Activated naive CD8-positive, alpha-beta T cell treated with anti-CD3 and anti-CD28 coated beads for 36 hours (primary cell): ENCODE results near the gene CENPU. TPM values are rescaled to one million over a fixed set of nuclear protein-coding genes. Genes with fewer than 3 reads are reported as not detected.
"Not testable (repeated sequence)": the region's sequence is repeated elsewhere in the genome, so short reads cannot be mapped to it uniquely, and the experiment has no call there.

ENCODE experiments used
- DNase-seq: peaks from one replicate; pipeline ENCODE4 v3.0.0; 2021
- H3K27ac Mint-ChIP-seq: one replicate; pipeline ENCODE4 v1.8.0; 2022; ENCODE audit warnings: mild to moderate bottlenecking, moderate library complexity, mixed read lengths
- H3K27me3 Mint-ChIP-seq: one replicate; pipeline ENCODE4 v1.8.0; 2022; ENCODE audit warnings: mild to moderate bottlenecking, mixed read lengths
- H3K36me3 Mint-ChIP-seq: one replicate; pipeline ENCODE4 v1.8.0; 2021; ENCODE audit warnings: mild to moderate bottlenecking, mixed read lengths
- H3K4me1 Mint-ChIP-seq: one replicate; pipeline ENCODE4 v1.8.0; 2021; ENCODE audit warnings: mixed read lengths
- H3K4me3 Mint-ChIP-seq: one replicate; pipeline ENCODE4 v1.8.0; 2022; ENCODE audit warnings: mild to moderate bottlenecking, moderate library complexity, mixed read lengths
- H3K9me3 Mint-ChIP-seq: one replicate; pipeline ENCODE4 v1.8.0; 2022; ENCODE audit warnings: mixed read lengths
- total RNA-seq, 2 experiments: library from RNA; stranded (reverse); gene quantifications; one replicate each; pipeline ENCODE4 v1.2.3, GENCODE V29; 2021

CENPU gene
- total RNA-seq, 2 experiments from 2014 or later = 75.0 to 77.9 TPM

DNA sequence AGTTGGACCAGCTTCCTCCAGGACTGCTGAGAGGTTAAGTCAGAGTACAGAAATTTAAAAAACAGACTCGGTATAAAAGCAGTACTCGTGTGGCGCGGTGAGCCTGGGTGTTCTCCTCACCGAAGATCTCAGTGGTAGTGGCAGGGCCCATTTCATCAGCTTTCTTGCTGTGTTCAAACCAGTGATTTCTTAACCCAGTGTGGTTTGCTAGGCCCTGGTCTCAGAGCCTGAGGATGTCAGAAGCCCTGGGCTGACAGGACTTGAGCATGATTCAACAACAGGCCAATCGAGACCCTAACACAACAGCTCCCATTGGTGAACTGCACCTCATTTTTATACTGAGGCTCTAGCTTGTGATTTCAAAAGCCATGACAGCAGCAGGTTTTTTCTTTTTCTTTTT lies 61.2 kb downstream of the CENPU start:
- no peaks in the 10 kb centered on the region for H3K9me3 Mint-ChIP-seq
- H3K36me3 Mint-ChIP-seq = peaks cover 13% of the 10 kb centered on the region
- H3K27me3 Mint-ChIP-seq = no peaks in the 10 kb centered on the region
- no peak overlapping the region for H3K4me3 Mint-ChIP-seq
- peaks cover 12% of the 10 kb centered on the region for H3K4me1 Mint-ChIP-seq
- no peak overlapping the region for H3K27ac Mint-ChIP-seq
- no peak for DNase-seq

DNA sequence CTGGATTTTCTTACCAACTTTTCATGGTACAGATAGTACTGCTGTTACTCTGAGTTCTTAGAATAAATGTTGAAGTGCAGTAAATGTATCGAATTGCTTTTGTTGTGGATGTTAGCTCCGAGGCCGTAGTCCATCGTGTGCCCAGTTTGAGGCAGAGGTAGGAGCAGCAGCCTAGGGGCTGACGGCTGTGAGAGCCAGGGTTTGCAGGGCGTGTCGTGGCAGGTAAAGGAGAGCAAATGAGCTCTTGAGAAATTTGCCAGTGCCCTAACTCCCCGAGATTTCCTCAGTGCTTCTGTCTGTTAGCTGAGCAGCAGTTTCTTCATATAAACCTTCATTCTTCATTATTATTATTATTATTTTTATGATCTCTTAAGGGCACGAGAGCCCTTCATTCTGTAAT lies 62.8 kb downstream of the CENPU start:
- Mint-ChIP-seq H3K27ac (no peak overlapping the region), H3K9me3 (no peaks in the 10 kb centered on the region), H3K4me3 (no peak overlapping the region), H3K4me1 (peaks cover 13% of the 10 kb centered on the region), H3K36me3 (peaks cover 21% of the 10 kb centered on the region), H3K27me3 (no peaks in the 10 kb centered on the region)
- no peak for DNase-seq

- no peaks in the 10 kb centered on the region for H3K27me3 Mint-ChIP-seq
- peaks cover 28% of the 10 kb centered on the region for H3K36me3 Mint-ChIP-seq
- peaks cover 13% of the 10 kb centered on the region for H3K4me1 Mint-ChIP-seq
- no peak for DNase-seq
- no peak overlapping the region for H3K4me3 Mint-ChIP-seq
- no peak overlapping the region for H3K27ac Mint-ChIP-seq
- H3K9me3 Mint-ChIP-seq = no peaks in the 10 kb centered on the region
Measured at GRCh38 chr4:184669251-184669650, 64.6 kb downstream of the CENPU start.

GRCh38 chr4:184668511-184669114 lies 65.3 kb downstream of the CENPU start:
- Mint-ChIP-seq H3K9me3 (no peaks in the 10 kb centered on the region), H3K4me1 (peaks cover 13% of the 10 kb centered on the region), H3K4me3 (no peak overlapping the region), H3K27me3 (no peaks in the 10 kb centered on the region), H3K27ac (peak overlapping the region; percentile 23), H3K36me3 (peaks cover 28% of the 10 kb centered on the region)
- DNase-seq = no peak

DNA sequence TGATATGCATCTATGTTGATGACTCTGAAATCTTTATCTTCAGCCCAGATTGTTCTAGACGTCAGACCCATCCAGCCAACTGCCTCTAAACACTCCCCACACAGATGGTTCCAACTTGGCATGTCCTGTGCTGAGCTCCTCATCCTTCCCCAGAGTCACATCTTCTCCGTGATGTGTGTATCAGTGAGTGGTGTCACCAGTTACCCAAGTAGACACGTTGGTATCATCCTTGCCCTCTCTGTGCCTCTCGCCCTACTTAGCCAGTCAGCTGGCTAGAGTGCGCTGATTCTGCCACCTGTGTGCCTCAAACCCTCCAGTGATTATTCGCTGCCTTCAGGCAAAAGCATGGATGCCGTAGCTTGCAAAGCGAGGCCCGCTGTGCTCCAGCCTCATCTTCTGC lies 65.8 kb downstream of the CENPU start:
- no peaks in the 10 kb centered on the region for H3K9me3 Mint-ChIP-seq
- no peak for DNase-seq
- no peaks in the 10 kb centered on the region for H3K27me3 Mint-ChIP-seq
- no peak overlapping the region for H3K4me3 Mint-ChIP-seq
- peaks cover 13% of the 10 kb centered on the region for H3K4me1 Mint-ChIP-seq
- H3K27ac Mint-ChIP-seq = peak overlapping the region; percentile 23
- H3K36me3 Mint-ChIP-seq = peaks cover 28% of the 10 kb centered on the region

- Mint-ChIP-seq H3K4me3 (no peak overlapping the region), H3K36me3 (peaks cover 28% of the 10 kb centered on the region), H3K27ac (no peak overlapping the region), H3K4me1 (peaks cover 13% of the 10 kb centered on the region), H3K9me3 (no peaks in the 10 kb centered on the region), H3K27me3 (no peaks in the 10 kb centered on the region)
- no peak for DNase-seq
Measured at GRCh38 chr4:184666670-184667069, 67.2 kb downstream of the CENPU start.

GRCh38 chr4:184664445-184665210 lies 69.3 kb downstream of the CENPU start:
- Mint-ChIP-seq H3K27ac (no peak overlapping the region), H3K4me3 (no peak overlapping the region), H3K9me3 (no peaks in the 10 kb centered on the region), H3K4me1 (peaks cover 13% of the 10 kb centered on the region), H3K36me3 (peaks cover 28% of the 10 kb centered on the region), H3K27me3 (no peaks in the 10 kb centered on the region)
- no peak for DNase-seq

DNA sequence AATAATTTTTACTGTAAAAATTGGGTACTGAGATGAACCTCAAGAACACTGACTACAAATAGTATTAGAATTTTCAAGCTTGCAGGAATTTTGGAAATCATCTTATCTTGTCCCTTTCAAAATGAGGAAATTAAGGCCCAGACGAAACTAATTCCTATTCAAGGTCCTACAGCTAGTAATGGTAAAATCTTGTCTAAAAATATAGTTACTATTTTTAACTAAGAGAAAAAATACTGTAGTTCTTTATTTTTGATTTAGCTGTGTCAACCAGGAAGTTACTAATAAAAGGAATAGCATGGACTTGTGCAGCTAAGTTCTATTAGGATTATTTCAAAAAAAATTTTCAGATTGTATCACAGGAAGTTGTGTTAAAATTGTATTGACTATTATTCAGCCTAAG lies 71.7 kb downstream of the CENPU start:
- no peaks in the 10 kb centered on the region for H3K4me1 Mint-ChIP-seq
- H3K4me3 Mint-ChIP-seq = no peak overlapping the region
- H3K36me3 Mint-ChIP-seq = peaks cover 16% of the 10 kb centered on the region
- H3K27me3 Mint-ChIP-seq = no peaks in the 10 kb centered on the region
- H3K27ac Mint-ChIP-seq = no peak overlapping the region
- no peaks in the 10 kb centered on the region for H3K9me3 Mint-ChIP-seq
- DNase-seq = no peak

DNA sequence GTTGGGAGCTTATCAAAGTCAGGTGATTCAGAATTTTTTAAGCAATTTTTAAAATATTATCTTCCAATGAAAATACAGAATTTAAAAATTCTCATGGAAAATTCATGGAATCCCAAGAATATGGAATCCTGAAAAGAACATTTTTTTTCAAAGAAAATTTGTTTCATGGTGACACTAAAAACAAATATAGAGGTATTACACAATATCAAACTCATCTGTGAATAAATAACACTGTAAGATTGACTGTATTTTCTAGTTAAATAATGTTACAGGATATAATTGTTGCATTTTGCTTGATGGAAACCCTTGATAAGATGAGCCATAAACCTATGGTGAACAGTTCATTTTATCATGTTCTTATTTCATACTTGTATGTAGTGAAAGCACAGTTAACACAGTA lies 72.9 kb downstream of the CENPU start:
- Mint-ChIP-seq H3K4me3 (no peak overlapping the region), H3K27me3 (no peaks in the 10 kb centered on the region), H3K36me3 (peaks cover 7% of the 10 kb centered on the region), H3K27ac (no peak overlapping the region), H3K4me1 (no peaks in the 10 kb centered on the region), H3K9me3 (no peaks in the 10 kb centered on the region)
- DNase-seq = no peak

- not testable (repeated sequence) for H3K27me3 Mint-ChIP-seq, H3K4me3 Mint-ChIP-seq, DNase-seq, H3K4me1 Mint-ChIP-seq, H3K27ac Mint-ChIP-seq, H3K9me3 Mint-ChIP-seq
- peaks cover 13% of the 10 kb centered on the region for H3K36me3 Mint-ChIP-seq
Measured at GRCh38 chr4:184657820-184658219, 76.1 kb downstream of the CENPU start.

DNA sequence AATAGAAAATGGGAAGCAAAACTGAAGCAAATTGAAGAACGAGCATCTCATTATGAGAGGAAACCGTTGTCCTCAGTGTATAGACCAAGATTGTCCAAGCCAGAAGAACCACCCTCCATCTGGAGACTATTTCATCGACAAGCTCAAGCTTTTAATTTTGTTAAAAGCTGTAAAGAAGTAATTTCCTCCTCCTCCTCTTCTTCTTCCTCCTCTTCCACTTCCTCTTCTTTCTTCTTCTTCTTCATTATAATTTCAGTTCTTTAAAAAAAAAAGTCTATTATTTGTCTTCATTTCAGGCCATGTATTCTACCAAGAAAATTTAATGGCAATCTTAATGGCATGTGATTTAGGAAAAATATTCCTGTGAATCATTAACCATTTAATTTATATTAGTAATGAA lies 76.8 kb downstream of the CENPU start:
- Mint-ChIP-seq H3K27me3 (no peaks in the 10 kb centered on the region), H3K27ac (no peak overlapping the region), H3K4me1 (no peaks in the 10 kb centered on the region), H3K9me3 (no peaks in the 10 kb centered on the region), H3K36me3 (peaks cover 14% of the 10 kb centered on the region), H3K4me3 (no peak overlapping the region)
- DNase-seq = no peak

DNA sequence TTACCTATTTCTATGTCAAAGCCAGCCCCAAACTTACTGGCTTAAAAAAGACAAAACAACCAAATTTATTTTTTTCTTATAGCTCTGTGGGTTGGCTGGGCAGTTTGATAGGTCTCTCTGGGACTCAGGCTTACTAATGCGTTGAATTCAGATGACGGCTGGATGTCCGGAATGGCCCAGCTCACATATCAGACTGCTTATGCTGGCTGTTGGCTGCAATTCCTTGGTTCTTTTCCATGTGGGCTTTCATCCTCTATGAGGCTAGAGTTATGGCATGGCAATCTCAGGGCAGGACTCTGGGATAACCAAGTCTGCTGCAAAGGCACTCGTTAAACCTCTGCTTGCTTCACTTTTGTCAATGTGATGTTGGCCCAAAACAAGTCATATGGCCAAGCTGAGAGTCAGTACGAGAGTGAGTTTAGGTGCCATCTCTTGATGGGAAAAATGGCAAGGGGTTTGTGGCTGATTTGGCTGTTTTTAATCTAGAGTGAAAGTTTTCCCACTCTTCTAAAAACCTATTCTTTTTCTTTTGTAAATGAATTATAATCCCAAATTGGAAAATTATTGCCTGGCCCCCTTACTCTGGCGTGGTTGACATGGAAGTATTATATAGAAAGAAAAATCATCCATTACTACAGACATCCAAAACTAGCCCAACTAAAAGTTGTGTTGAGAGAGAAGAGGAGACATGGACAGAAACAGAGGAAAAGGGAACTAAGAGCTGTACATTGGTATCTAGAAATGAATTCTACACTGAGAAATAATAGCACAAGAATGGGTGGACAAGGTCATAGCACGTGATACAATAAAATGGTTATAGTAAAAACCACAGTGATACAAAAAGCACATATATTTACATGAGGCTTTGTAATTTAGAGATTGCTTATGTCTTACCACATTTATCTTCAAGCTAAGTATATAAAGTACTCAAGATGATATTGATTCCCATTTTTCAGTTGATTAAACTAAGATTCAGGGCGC lies 77.7 kb downstream of the CENPU start:
- DNase-seq = no peak
- Mint-ChIP-seq H3K4me3 (no peak overlapping the region), H3K9me3 (no peaks in the 10 kb centered on the region), H3K27ac (no peak overlapping the region), H3K27me3 (no peaks in the 10 kb centered on the region), H3K36me3 (peaks cover 14% of the 10 kb centered on the region), H3K4me1 (peaks cover 2% of the 10 kb centered on the region)

DNA sequence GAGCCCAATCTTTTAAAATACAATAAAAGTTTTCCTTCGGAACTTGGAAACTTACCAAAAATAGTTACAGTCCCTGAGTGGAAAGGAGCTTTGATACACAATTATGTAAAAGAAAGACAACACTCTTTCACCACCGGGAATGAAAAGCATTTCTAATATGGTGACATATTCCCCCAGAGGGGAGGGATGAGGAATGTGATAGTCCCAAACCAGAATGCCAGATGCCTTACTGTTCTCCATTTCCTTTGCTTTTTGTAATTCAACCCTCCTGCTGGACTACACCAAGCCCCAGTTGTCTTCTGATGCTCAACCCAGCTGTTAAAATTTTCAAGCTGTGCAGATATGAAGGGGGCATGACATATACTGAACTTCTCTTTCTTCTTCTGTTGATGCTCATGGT lies 80.2 kb downstream of the CENPU start:
- no peaks in the 10 kb centered on the region for H3K27me3 Mint-ChIP-seq
- no peak for DNase-seq
- no peak overlapping the region for H3K4me3 Mint-ChIP-seq
- no peak overlapping the region for H3K27ac Mint-ChIP-seq
- no peaks in the 10 kb centered on the region for H3K9me3 Mint-ChIP-seq
- peaks cover 9% of the 10 kb centered on the region for H3K4me1 Mint-ChIP-seq
- peaks cover 18% of the 10 kb centered on the region for H3K36me3 Mint-ChIP-seq

DNA sequence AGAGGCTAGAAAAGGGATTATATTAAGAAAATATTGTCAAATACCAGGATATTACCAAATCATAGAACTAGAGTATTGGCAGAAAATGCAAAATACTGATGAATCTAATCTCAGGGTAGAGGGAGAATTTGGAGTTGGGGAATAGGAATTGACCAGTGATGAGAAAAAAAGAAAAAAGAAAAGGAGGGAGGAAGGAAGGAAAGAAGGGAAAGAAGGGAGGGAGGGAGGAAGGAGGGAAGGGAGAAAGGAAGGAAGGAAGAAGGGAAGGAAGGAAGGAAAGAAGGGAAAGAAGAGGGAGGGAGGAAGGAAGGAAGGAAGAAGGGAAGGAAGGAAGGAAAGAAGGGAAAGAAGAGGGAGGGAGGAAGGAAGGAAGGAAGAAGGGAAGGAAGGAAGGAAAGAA lies 81.2 kb downstream of the CENPU start:
- H3K4me1 Mint-ChIP-seq = peaks cover 14% of the 10 kb centered on the region
- not testable (repeated sequence) for DNase-seq, H3K4me3 Mint-ChIP-seq, H3K27ac Mint-ChIP-seq, H3K9me3 Mint-ChIP-seq, H3K27me3 Mint-ChIP-seq
- H3K36me3 Mint-ChIP-seq = peaks cover 27% of the 10 kb centered on the region

- Mint-ChIP-seq H3K9me3 (no peaks in the 10 kb centered on the region), H3K27me3 (no peaks in the 10 kb centered on the region), H3K27ac (no peak overlapping the region), H3K4me3 (no peak overlapping the region), H3K36me3 (peaks cover 32% of the 10 kb centered on the region), H3K4me1 (peaks cover 21% of the 10 kb centered on the region)
- DNase-seq = no peak
Measured at GRCh38 chr4:184651899-184652298, 82.0 kb downstream of the CENPU start.
